ENCODE data around the gene CORIN.

DNA sequence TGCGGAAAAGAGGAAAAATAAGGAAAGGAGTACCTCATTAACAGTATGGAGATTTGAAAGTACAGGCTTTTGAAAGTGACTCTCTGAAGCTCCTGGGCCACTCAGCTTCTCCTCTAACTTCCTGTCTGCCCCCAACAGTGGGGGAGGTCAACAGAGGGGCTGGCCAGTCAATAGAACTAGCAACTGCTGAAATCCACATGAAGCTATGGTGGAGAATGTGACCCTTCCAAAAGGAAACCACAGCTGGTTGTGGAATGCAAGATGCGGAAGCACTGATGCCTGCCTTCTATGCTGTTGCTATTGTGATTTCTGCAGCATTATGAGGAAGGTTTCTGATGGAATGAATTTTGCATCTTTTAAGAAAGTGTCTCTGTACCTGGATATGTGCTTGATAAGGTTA is 2.4 kb downstream of the CORIN start:
- TF ChIP-seq, protein P1, sequence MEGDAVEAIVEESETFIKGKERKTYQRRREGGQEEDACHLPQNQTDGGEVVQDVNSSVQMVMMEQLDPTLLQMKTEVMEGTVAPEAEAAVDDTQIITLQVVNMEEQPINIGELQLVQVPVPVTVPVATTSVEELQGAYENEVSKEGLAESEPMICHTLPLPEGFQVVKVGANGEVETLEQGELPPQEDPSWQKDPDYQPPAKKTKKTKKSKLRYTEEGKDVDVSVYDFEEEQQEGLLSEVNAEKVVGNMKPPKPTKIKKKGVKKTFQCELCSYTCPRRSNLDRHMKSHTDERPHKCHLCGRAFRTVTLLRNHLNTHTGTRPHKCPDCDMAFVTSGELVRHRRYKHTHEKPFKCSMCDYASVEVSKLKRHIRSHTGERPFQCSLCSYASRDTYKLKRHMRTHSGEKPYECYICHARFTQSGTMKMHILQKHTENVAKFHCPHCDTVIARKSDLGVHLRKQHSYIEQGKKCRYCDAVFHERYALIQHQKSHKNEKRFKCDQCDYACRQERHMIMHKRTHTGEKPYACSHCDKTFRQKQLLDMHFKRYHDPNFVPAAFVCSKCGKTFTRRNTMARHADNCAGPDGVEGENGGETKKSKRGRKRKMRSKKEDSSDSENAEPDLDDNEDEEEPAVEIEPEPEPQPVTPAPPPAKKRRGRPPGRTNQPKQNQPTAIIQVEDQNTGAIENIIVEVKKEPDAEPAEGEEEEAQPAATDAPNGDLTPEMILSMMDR (IDR thresholded peaks at IDR 0.05): no peak
- TF ChIP-seq POLR2AphosphoS5 (IDR thresholded peaks at IDR 0.05): no peak

Data from breast epithelium (tissue), 3 donors.